Kidney epithelial cell (primary cell): Measurements from ENCODE around the gene COMMD4. TPM values are rescaled to one million over a fixed set of nuclear protein-coding genes. Genes with fewer than 3 reads are reported as not detected.
A peak's percentile ranks its signal among the peaks of the same experiment; 100 is the strongest.
"Not testable (repeated sequence)": the region's sequence is repeated elsewhere in the genome, so short reads cannot be mapped to it uniquely, and the experiment has no call there.

Experiments used
- DNase-seq: peaks from one replicate; pipeline ENCODE4 v3.0.0-alpha.2; 2010; ENCODE audit warnings: low read depth
- H3K27me3 ChIP-seq: 2 replicates; pipeline ENCODE4 v1.6.0; 2011; ENCODE audit warnings: low read length; ENCODE audit not compliant: control insufficient read depth, insufficient read depth
- H3K36me3 ChIP-seq: 2 replicates; pipeline ENCODE4 v1.5.1; 2011; ENCODE audit warnings: low read length; ENCODE audit not compliant: control insufficient read depth, insufficient read depth
- H3K4me3 ChIP-seq: 2 replicates; pipeline ENCODE4 v1.5.1; 2011; ENCODE audit warnings: low read depth, mild to moderate bottlenecking, control low read depth, low read length
- CTCF ChIP-seq: IDR thresholded peaks from 2 replicates; pipeline ENCODE4 v1.5.1; 2011; ENCODE audit warnings: mild to moderate bottlenecking, moderate library complexity, low read length, control low read depth, inconsistent platforms; ENCODE audit not compliant: insufficient read depth, poor library complexity, severe bottlenecking
- total RNA-seq: library from RNA; depleted of rRNA; stranded (reverse); fragments of >200 nt; gene quantifications from 2 replicates; pipeline ENCODE4 v1.2.3, GENCODE V29; 2015

COMMD4 gene
- total RNA-seq, 1 donor from 2014 or later = 119 TPM

- no peaks in the 10 kb centered on the region for H3K27me3 ChIP-seq
- H3K4me3 ChIP-seq = peak overlapping the region; percentile 83
- peaks cover 3% of the 10 kb centered on the region for H3K36me3 ChIP-seq
- TF ChIP-seq CTCF = no peak
- no peak for DNase-seq
Observed at GRCh38 chr15:75368689-75369239, 32.9 kb downstream of the COMMD4 start.

- TF ChIP-seq CTCF = no peak
- Histone ChIP-seq H3K4me3 (no peak overlapping the region), H3K27me3 (no peaks in the 10 kb centered on the region), H3K36me3 (peaks cover 2% of the 10 kb centered on the region)
- DNase-seq = no peak
Observed at GRCh38 chr15:75369897-75370581, 34.2 kb downstream of the COMMD4 start.

- no peak for DNase-seq
- TF ChIP-seq CTCF = no peak
- H3K4me3 ChIP-seq = no peak overlapping the region
- H3K36me3 ChIP-seq = peaks cover 3% of the 10 kb centered on the region
- H3K27me3 ChIP-seq = no peaks in the 10 kb centered on the region
Observed at GRCh38 chr15:75371486-75371885, 35.6 kb downstream of the COMMD4 start.

- Histone ChIP-seq H3K36me3 (peaks cover 3% of the 10 kb centered on the region), H3K4me3 (no peak overlapping the region), H3K27me3 (no peaks in the 10 kb centered on the region)
- DNase-seq = no peak
- no peak for TF ChIP-seq CTCF
Observed at GRCh38 chr15:75371901-75372688, 36.2 kb downstream of the COMMD4 start.

- Histone ChIP-seq H3K36me3 (peaks cover 1% of the 10 kb centered on the region), H3K27me3 (no peaks in the 10 kb centered on the region), H3K4me3 (no peak overlapping the region)
- no peak for DNase-seq
- TF ChIP-seq CTCF = no peak
Observed at GRCh38 chr15:75380773-75381172, 44.9 kb downstream of the COMMD4 start.

GRCh38 chr15:75383986-75384385, 48.1 kb downstream of the COMMD4 start:
- H3K36me3 ChIP-seq, H3K27me3 ChIP-seq, H3K4me3 ChIP-seq, DNase-seq: not testable (repeated sequence)
